ENCODE results near the gene SSC5D. TPM values are rescaled to one million over a fixed set of nuclear protein-coding genes. Genes with fewer than 3 reads are reported as not detected.

The SSC5D gene
- total RNA-seq, 1 donor from 2014 or later, result 0.20 TPM

DNA sequence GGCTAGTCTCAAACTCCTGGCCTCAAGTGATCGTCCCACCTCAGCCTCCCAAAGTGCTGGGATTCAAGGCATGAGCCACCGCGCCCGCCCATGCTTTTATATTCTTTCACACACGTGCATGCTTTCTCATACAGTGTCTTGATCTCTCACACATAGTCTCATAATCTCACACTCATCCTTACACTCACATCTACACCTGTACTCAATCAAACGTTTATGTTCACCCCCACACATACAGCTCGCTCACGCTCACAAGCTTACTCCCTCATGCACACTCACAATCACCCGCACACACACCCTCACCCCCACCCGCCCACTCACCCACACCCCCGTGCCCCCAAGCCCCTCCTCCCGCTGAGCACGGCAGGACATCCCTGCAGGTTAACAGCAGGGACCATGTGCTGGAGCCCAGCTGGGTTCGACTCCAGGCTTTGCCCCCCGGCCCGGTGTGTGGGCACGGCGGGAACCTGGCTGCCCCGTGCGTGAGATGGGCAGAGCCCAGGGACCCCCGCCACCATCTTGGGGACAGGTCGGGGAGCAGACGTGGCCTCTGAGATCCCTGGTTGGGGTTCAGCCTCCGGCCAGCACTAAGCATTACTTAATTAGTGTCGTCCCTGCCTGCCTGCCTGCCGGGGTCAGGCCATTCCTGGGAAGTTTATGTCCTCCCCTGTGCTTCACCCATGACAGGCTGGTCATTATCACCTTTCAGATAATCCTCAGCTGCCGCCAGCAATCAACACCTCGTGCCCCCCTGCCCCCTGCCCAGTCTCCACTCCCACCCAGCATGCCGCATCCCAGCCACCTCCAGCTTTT is 37.3 kb downstream of the SSC5D start:
- CTCF ChIA-PET, result no interaction called here
- Mint-ChIP-seq H3K27me3 (no peaks in the 10 kb centered on the region), H3K27ac (no peak overlapping the region), H3K4me3 (no peak overlapping the region), H3K36me3 (ENCODE audit: low read depth) (no peaks in the 10 kb centered on the region), H3K9me3 (no peaks in the 10 kb centered on the region), H3K4me1 (no peaks in the 10 kb centered on the region)
- DNase-seq (no peak), ATAC-seq (ENCODE audit: low read depth) (no peak)
- intact Hi-C loops (cut with micrococcal nuclease), result no loop called here
- POLR2A ChIA-PET, result interaction anchor here (0.5 to 0.6 kb wide), 3 partner anchors 21 to 1795 kb away, joined by 3 to 4 read pairs (median 4); partner anchors contain the start of gene ZNF543
- TF ChIP-seq, protein P1, sequence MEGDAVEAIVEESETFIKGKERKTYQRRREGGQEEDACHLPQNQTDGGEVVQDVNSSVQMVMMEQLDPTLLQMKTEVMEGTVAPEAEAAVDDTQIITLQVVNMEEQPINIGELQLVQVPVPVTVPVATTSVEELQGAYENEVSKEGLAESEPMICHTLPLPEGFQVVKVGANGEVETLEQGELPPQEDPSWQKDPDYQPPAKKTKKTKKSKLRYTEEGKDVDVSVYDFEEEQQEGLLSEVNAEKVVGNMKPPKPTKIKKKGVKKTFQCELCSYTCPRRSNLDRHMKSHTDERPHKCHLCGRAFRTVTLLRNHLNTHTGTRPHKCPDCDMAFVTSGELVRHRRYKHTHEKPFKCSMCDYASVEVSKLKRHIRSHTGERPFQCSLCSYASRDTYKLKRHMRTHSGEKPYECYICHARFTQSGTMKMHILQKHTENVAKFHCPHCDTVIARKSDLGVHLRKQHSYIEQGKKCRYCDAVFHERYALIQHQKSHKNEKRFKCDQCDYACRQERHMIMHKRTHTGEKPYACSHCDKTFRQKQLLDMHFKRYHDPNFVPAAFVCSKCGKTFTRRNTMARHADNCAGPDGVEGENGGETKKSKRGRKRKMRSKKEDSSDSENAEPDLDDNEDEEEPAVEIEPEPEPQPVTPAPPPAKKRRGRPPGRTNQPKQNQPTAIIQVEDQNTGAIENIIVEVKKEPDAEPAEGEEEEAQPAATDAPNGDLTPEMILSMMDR (IDR thresholded peaks at IDR 0.05), result no peak

DNA sequence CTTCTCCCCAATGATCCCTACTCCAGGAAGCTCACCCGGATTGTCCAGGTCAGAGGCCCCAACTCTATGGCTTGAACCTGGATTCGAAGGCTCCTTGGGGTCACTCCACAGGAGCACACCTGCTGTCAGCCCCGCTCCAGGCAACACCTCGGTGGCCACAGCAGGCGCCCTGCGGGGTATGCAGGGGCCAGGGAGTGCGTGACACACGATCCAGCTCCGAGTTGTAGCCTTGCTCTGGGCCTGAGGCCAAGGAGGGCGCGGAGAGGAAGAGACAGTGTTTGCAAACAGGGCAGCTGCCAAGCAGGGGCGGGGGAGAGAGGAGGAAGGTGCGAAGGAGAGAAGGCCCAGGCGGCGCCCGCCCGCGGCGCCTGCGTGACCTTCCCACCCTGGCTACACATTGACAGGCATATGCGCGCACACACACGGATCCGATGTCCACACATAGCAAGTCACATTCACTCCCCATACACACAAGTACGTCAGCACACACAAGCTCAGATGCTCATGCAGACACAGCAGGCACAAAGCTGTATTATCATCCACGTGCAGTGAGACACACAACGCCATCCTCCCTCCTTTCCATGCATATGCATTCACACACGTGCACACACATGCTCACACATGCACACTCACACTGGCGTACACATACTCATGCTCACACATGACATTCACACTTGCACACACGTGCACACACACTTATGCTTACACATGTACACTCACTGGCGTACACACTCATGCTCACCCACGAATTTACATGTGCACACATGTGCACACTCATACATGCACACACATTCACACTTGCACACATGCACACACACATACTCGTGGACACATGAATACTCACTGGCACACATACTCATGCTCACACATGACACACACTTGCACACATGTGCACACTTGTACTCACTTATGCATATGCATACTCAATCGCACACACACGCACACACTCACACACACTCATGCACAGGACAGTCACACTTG is 38.3 kb downstream of the SSC5D start:
- H3K9me3 Mint-ChIP-seq, result no peaks in the 10 kb centered on the region
- no peak for ATAC-seq (ENCODE audit: low read depth)
- CTCF ChIA-PET, result no interaction called here
- H3K27me3 Mint-ChIP-seq, result no peaks in the 10 kb centered on the region
- no peak for DNase-seq
- H3K27ac Mint-ChIP-seq, result no peak overlapping the region
- POLR2A ChIA-PET, result interaction anchor here (0.5 kb wide), 1 partner anchor 49 kb away, joined by 4 read pairs; no protein-coding TSS in a partner anchor
- no peak overlapping the region for H3K4me3 Mint-ChIP-seq
- H3K36me3 Mint-ChIP-seq (ENCODE audit: low read depth), result no peaks in the 10 kb centered on the region
- no peaks in the 10 kb centered on the region for H3K4me1 Mint-ChIP-seq
- intact Hi-C loops (cut with micrococcal nuclease), result no loop called here
- TF ChIP-seq, protein P1 (IDR thresholded peaks at IDR 0.05), result no peak

DNA sequence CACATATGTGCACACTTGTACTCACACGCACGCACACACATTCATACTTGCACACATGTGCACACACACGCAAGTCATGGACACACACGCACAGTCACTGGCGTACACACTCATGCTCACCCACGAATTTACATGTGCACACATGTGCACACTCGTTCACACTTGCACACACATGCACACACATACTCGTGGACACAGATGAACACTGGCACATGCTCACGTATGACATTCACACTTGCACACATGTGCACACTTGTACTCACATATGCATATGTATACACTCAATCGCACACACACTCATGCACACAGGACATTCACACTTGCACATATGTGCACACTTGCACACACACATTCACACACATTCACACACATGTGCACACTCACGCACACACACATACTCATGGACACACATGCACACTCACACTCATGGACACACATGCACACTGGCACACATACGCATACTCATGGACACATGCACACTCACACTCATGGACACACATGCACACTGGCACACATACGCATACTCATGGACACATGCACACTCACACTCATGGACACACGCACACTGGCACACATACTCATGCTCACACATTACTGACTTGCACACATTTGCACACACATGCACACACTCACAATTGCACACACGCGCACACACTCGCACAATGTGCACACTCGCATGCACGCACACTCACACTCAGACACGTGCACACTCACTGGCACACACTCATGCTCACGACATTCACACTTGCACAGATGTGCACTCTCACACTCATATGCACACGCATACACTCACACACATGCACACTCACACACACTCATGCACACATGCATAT is 39.2 kb downstream of the SSC5D start:
- DNase-seq (no peak), ATAC-seq (ENCODE audit: low read depth) (no peak)
- no peaks in the 10 kb centered on the region for H3K9me3 Mint-ChIP-seq
- POLR2A ChIA-PET, result no interaction called here
- intact Hi-C loops (cut with micrococcal nuclease), result no loop called here
- H3K4me1 Mint-ChIP-seq, result no peaks in the 10 kb centered on the region
- no peak overlapping the region for H3K27ac Mint-ChIP-seq
- no peaks in the 10 kb centered on the region for H3K36me3 Mint-ChIP-seq (ENCODE audit: low read depth)
- H3K4me3 Mint-ChIP-seq, result no peak overlapping the region
- CTCF ChIA-PET, result no interaction called here
- TF ChIP-seq, protein P1 (IDR thresholded peaks at IDR 0.05), result no peak
- no peaks in the 10 kb centered on the region for H3K27me3 Mint-ChIP-seq

DNA sequence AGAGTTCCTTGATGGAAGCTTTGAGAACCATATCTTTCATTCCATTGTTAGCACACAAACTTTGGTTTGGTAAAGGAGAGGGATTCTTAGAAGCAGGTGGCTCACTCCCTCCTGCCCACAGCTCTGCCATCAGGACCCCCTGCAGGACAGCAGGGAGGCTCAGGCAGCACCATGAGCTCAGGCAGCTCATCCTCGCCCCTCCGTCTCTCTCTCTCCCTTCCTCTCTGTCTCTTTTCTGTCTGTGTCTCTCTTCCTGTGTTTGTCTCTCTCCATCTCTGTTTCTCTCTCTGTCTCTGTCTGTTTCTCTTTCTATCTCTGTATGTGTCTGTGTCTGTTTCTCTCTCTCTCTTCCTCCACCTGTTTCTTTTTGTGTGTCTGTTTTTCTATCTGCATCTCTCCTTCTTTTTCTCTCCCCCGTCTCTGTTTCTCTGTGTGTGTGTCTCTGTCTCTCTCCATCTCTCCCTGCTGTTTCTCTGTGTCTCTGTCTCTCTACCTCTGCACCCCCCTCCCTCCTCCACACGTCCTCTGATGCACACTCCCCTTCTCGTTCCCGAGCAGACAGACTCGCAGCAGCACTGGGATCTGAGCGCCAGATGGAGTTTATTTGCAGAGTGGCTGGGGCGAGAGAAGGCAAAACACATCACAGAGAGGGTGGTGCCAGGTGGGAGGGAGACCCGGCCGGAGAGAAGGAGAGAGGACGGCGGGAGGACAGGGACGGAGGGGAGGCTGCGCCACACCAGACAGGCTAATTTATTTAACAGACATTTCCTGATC is 40.0 kb downstream of the SSC5D start:
- Mint-ChIP-seq H3K27ac (no peak overlapping the region), H3K9me3 (no peaks in the 10 kb centered on the region), H3K27me3 (no peaks in the 10 kb centered on the region), H3K4me1 (no peaks in the 10 kb centered on the region), H3K4me3 (no peak overlapping the region), H3K36me3 (ENCODE audit: low read depth) (no peaks in the 10 kb centered on the region)
- intact Hi-C loops (cut with micrococcal nuclease), result no loop called here
- POLR2A ChIA-PET, result no interaction called here
- TF ChIP-seq, protein P1 (IDR thresholded peaks at IDR 0.05), result no peak
- DNase-seq, result no peak
- CTCF ChIA-PET, result no interaction called here
- no peak for ATAC-seq (ENCODE audit: low read depth)
